Bronchial epithelial cell (primary cell): Measurements from ENCODE around the gene CYP39A1. TPM values are rescaled to one million over a fixed set of nuclear protein-coding genes. Genes with fewer than 3 reads are reported as not detected.

ENCODE experiments used
- DNase-seq: peaks from one replicate; pipeline ENCODE4 v3.0.0-alpha.2; 2010; ENCODE audit warnings: low read depth
- FAIRE-seq: peaks from 2 replicates; lab custom pipeline; 2011; peaks lifted over from hg19 to GRCh38; lab: Jason Lieb, UNC
- H3K27me3 ChIP-seq: 2 replicates; pipeline ENCODE4 v1.5.1; 2011; ENCODE audit warnings: low read length; ENCODE audit not compliant: control insufficient read depth, insufficient read depth
- H3K36me3 ChIP-seq: 2 replicates; pipeline ENCODE4 v1.5.1; 2011; ENCODE audit warnings: low read length; ENCODE audit not compliant: control insufficient read depth, insufficient read depth
- H3K4me3 ChIP-seq: 2 replicates; pipeline ENCODE4 v1.5.1; 2011; ENCODE audit warnings: mild to moderate bottlenecking, low read depth, low read length, control low read depth
- total RNA-seq: library from RNA; depleted of rRNA; stranded (reverse); fragments of >200 nt; gene quantifications from 2 replicates; pipeline ENCODE4 v1.2.1, GENCODE V29; 2014
- TF ChIP-seq, protein P1 (sequence below): IDR thresholded peaks from 2 replicates; pipeline ENCODE4 v1.5.1; 2011; ENCODE audit warnings: mild to moderate bottlenecking, moderate library complexity, low read length, control low read depth, inconsistent platforms; ENCODE audit not compliant: insufficient read depth, severe bottlenecking

CYP39A1 gene
- total RNA-seq, 1 donor from 2014 or later: 5.0 TPM

DNA sequence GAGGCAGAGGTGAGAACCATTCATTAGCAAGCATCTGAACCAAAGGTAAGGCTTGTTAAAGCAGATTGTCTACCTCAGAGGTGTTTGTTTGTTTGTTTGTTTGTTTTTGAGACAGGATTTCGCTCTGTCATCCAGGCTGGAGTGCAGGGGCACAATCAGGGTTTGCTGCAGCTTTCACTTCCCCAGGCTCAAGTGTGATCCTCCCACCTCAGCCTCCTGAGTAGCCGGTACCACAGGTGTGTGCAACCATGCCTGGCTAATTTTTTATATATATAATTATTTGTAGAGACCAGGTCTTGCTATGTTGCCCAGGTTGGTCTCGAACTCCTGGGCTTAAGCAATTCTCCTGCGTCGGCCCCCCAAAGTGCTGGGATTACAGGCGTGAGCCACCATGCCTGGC is 17.2 kb downstream of the CYP39A1 start:
- Histone ChIP-seq H3K4me3 (no peak overlapping the region), H3K36me3 (no peaks in the 10 kb centered on the region), H3K27me3 (no peaks in the 10 kb centered on the region)
- FAIRE-seq (no peak), DNase-seq (no peak)
- TF ChIP-seq, protein P1, sequence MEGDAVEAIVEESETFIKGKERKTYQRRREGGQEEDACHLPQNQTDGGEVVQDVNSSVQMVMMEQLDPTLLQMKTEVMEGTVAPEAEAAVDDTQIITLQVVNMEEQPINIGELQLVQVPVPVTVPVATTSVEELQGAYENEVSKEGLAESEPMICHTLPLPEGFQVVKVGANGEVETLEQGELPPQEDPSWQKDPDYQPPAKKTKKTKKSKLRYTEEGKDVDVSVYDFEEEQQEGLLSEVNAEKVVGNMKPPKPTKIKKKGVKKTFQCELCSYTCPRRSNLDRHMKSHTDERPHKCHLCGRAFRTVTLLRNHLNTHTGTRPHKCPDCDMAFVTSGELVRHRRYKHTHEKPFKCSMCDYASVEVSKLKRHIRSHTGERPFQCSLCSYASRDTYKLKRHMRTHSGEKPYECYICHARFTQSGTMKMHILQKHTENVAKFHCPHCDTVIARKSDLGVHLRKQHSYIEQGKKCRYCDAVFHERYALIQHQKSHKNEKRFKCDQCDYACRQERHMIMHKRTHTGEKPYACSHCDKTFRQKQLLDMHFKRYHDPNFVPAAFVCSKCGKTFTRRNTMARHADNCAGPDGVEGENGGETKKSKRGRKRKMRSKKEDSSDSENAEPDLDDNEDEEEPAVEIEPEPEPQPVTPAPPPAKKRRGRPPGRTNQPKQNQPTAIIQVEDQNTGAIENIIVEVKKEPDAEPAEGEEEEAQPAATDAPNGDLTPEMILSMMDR: no peak

DNA sequence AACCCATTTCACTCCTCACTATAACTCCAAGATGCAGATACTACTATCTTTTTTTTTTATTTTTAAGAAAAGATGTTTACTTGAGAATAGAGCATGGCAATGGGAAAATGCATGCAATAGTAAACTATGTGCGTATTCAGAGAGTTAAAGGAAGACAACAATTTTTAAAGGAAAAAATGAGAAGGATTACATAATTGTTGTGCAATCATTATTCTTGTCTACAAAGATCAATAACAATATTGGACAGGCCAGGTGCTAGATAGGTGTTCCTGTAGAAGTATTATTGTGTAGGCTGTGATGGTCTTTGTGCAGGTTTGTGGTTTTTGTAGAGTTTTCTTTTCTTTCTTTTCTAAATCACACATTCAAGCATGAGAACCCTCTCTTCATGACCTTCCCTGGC is 20.6 kb downstream of the CYP39A1 start:
- TF ChIP-seq, protein P1: no peak
- FAIRE-seq: no peak
- no peak overlapping the region for H3K4me3 ChIP-seq

DNA sequence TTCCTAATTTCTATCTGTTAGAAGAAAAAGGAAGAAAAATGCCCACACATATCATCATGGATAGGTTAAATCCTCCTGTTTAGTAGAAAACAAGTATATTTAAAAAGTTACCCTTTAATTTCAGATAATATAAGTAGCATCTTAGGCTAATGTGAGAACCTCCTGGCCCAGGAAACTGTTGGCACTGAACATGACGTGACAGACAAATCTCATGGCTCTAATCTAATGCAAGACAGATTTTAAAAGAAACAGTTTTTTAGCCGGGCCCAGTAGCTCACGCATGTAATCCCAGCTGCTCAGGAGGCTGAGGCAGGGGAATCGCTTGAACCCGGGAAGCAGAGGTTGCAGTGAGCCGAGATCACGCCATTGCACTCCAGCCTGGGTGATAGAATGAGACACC is 22.9 kb downstream of the CYP39A1 start:
- no peak for FAIRE-seq
- Histone ChIP-seq H3K36me3 (no peaks in the 10 kb centered on the region), H3K4me3 (no peak overlapping the region), H3K27me3 (no peaks in the 10 kb centered on the region)
- DNase-seq: no peak
- TF ChIP-seq, protein P1: no peak

More for the DNA sequence above, 20.6 kb downstream of the CYP39A1 start:
- no peak for DNase-seq
- Histone ChIP-seq H3K36me3 (no peaks in the 10 kb centered on the region), H3K27me3 (no peaks in the 10 kb centered on the region)

DNA sequence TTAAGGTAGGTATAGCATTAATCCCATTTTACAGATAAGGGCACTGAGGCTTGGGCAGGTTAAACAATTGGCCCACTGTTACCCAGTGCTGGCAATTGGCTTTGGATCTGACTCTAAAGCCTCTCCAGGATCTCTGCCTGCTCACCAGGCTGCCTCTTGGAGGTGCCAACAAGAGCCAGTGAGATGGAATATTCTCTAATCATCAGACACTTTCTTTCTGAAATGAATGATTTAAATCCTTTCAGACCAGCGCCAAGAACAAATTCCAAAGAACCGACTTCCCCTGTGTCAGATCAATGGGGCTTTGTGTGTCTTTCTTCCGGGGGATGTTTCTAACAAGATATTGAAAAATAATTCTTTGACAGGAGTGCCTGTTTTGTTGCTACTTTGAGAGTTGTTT is 23.6 kb downstream of the CYP39A1 start:
- FAIRE-seq (no peak), DNase-seq (no peak)
- H3K27me3 ChIP-seq: no peaks in the 10 kb centered on the region
- TF ChIP-seq, protein P1: no peak
- no peak overlapping the region for H3K4me3 ChIP-seq
- H3K36me3 ChIP-seq: no peaks in the 10 kb centered on the region

DNA sequence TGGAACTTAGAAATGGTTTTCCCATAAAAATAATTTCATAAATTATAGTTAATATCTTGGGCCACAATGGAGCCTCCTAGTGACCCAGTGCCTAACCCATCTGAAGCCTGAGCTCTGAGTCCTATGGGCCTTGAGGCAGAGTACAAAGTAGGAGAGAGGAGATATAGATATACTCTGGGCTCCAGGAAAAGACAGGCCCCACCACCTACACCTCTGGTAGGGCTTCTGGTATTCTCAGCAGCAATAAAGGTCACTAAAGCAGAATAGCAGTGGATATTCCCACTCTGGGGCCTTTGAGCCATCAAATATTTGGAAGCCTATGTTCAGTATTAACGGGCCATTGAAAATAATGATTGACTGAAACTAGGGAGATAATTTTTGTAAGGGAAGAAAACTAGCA is 24.1 kb downstream of the CYP39A1 start:
- Histone ChIP-seq H3K36me3 (no peaks in the 10 kb centered on the region), H3K4me3 (no peak overlapping the region), H3K27me3 (no peaks in the 10 kb centered on the region)
- FAIRE-seq: no peak
- TF ChIP-seq, protein P1: no peak
- no peak for DNase-seq

DNA sequence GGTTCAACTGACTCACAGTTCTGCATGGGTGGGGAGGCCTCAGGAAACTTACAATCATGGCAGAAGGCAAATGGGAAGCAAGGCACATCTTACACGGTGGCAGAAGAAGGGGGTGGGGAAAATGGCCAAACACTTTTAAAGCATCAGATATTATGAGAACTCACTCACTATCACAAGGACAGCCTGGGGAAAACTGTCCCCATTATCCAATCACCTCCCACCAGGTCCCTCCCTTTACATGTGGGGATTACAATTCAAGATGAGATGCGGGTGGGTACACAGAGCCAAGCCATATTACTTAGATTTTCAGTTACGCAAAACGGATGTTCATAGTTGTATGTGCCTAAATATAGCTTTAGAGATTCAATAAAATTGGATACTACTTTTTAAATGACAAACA is 25.6 kb downstream of the CYP39A1 start:
- TF ChIP-seq, protein P1: no peak
- DNase-seq: no peak
- no peak for FAIRE-seq
- H3K27me3 ChIP-seq: no peaks in the 10 kb centered on the region
- H3K4me3 ChIP-seq: no peak overlapping the region
- H3K36me3 ChIP-seq: no peaks in the 10 kb centered on the region
